Prostate gland (tissue), 2 donors: ENCODE results near the gene SLC25A42.

Source experiments
- CTCF ChIP-seq, 4 experiments: fragments of 200-600 bp in 2 of 4; fragments of 450-650 bp in 2 of 4; sonication (generic) in 2 of 4; IDR thresholded peaks; 1 replicate in 3 of 4; 2 replicates in 1 of 4; pipeline ENCODE4 v1.5.1; 2016 to 2019; ENCODE audit warnings: antibody characterized with exemption in 4 of 4, mild to moderate bottlenecking in 2 of 4, moderate library complexity in 2 of 4
- POLR2A ChIP-seq: fragments of 450-650 bp; IDR thresholded peaks from one replicate; pipeline ENCODE4 v1.6.1; 2016; ENCODE audit warnings: antibody characterized with exemption, mild to moderate bottlenecking
- POLR2AphosphoS5 ChIP-seq: sonication (generic); formaldehyde crosslinking; IDR thresholded peaks from one replicate; pipeline ENCODE4 v1.6.1; 2017; ENCODE audit warnings: antibody characterized with exemption

- no peak for TF ChIP-seq CTCF (IDR thresholded peaks at IDR 0.05)
- no peak for TF ChIP-seq POLR2AphosphoS5
- no peak for TF ChIP-seq POLR2A
Measured at GRCh38 chr19:19147344-19147743, 83.5 kb downstream of the SLC25A42 start.
